Measurements from ENCODE around the gene IFRD1.

DNA sequence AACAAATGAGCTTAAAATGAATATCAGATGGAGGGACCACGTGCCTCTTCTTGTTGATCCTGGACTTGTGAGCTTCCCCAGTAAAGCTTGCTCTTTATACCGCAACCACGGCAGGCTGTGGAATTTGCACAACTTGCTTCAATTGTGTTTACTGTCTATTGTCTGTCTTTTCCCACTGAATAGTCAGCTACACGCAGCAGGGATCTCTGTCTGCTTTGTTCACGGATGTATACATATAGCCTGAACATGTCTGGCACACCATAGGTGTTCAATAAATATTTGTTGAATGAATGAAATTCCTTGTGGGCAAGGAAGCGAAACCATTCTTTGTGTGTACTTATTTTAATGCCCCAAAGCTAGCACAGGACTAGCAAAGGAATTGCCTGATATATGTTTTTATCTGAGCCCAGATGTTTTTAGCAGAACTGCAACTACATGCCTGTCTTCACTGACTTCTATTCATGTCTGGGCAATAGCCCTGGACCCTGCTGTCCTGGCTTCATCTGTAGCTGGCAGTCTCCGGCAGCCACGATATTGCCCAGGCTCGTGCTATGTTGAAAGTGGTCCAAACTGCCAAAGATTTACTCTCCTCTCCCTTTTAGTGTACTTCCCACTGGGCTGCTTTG, 29.9 kb upstream of the IFRD1 start:
- TF ChIP-seq YY1 (IDR thresholded peaks at IDR 0.05; ENCODE audit: low read depth), result no peak
- TF ChIP-seq ZBTB7A (IDR thresholded peaks at IDR 0.05; ENCODE audit: low read depth), result no peak
- peak; percentile 40; the same call in 1 of the 2 replicates for TF ChIP-seq CEBPB (IDR thresholded peaks at IDR 0.05)
- no peak for TF ChIP-seq TAF1 (IDR thresholded peaks at IDR 0.05; ENCODE audit: low read depth)
- TF ChIP-seq TCF12 (IDR thresholded peaks at IDR 0.05; ENCODE audit: low read depth), result peak; percentile 69
- no peak for TF ChIP-seq RAD21 (IDR thresholded peaks at IDR 0.05; ENCODE audit: low read depth)
- peak; percentile 78; the same call in 1 of the 2 replicates for TF ChIP-seq EP300 (IDR thresholded peaks at IDR 0.05; ENCODE audit: borderline replicate concordance)
- TF ChIP-seq, protein P1, sequence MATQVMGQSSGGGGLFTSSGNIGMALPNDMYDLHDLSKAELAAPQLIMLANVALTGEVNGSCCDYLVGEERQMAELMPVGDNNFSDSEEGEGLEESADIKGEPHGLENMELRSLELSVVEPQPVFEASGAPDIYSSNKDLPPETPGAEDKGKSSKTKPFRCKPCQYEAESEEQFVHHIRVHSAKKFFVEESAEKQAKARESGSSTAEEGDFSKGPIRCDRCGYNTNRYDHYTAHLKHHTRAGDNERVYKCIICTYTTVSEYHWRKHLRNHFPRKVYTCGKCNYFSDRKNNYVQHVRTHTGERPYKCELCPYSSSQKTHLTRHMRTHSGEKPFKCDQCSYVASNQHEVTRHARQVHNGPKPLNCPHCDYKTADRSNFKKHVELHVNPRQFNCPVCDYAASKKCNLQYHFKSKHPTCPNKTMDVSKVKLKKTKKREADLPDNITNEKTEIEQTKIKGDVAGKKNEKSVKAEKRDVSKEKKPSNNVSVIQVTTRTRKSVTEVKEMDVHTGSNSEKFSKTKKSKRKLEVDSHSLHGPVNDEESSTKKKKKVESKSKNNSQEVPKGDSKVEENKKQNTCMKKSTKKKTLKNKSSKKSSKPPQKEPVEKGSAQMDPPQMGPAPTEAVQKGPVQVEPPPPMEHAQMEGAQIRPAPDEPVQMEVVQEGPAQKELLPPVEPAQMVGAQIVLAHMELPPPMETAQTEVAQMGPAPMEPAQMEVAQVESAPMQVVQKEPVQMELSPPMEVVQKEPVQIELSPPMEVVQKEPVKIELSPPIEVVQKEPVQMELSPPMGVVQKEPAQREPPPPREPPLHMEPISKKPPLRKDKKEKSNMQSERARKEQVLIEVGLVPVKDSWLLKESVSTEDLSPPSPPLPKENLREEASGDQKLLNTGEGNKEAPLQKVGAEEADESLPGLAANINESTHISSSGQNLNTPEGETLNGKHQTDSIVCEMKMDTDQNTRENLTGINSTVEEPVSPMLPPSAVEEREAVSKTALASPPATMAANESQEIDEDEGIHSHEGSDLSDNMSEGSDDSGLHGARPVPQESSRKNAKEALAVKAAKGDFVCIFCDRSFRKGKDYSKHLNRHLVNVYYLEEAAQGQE (IDR thresholded peaks at IDR 0.05; ENCODE audit: low read depth), result no peak
- peak; percentile 64 for TF ChIP-seq MAX (IDR thresholded peaks at IDR 0.05)
- no peak for TF ChIP-seq CREB1 (IDR thresholded peaks at IDR 0.05; ENCODE audit: low read depth)
- TF ChIP-seq FOXM1 (IDR thresholded peaks at IDR 0.05; ENCODE audit: borderline replicate concordance, low read depth), result peak; percentile 66; the same call in 1 of the 2 replicates
